Central memory CD8-positive, alpha-beta T cell (primary cell): ENCODE results near the gene BLNK.

ENCODE experiments used
- ATAC-seq: fragments of 150-1000 bp; cut with Tn5 transposase; replicated peaks from 2 replicates; pipeline ENCODE4 v1.10.0; 2022; ENCODE audit warnings: mild to moderate bottlenecking, moderate FRiP score, moderate number of reproducible peaks; ENCODE audit not compliant: poor library complexity, severe bottlenecking; ENCODE audit errors: extremely low read depth
- DNase-seq, 2 donors: peaks; one replicate each; pipeline ENCODE4 v3.0.0; 2021; ENCODE audit warnings: low spot score in 2 of 2
- H3K27ac Mint-ChIP-seq: one replicate; pipeline ENCODE4 v1.8.0; 2022; ENCODE audit warnings: low read depth, mild to moderate bottlenecking, moderate library complexity, mixed read lengths
- H3K27me3 Mint-ChIP-seq: one replicate; pipeline ENCODE4 v1.8.0; 2022; ENCODE audit warnings: mixed read lengths
- H3K36me3 Mint-ChIP-seq: one replicate; pipeline ENCODE4 v1.8.0; 2022; ENCODE audit warnings: mild to moderate bottlenecking, moderate library complexity, mixed read lengths; ENCODE audit not compliant: insufficient read depth
- H3K4me1 Mint-ChIP-seq: one replicate; pipeline ENCODE4 v1.8.0; 2022; ENCODE audit warnings: mixed read lengths
- H3K4me3 Mint-ChIP-seq: one replicate; pipeline ENCODE4 v1.8.0; 2022; ENCODE audit warnings: mild to moderate bottlenecking, moderate library complexity, mixed read lengths
- H3K9me3 Mint-ChIP-seq: one replicate; pipeline ENCODE4 v1.8.0; 2022; ENCODE audit warnings: mixed read lengths

The BLNK gene

DNA sequence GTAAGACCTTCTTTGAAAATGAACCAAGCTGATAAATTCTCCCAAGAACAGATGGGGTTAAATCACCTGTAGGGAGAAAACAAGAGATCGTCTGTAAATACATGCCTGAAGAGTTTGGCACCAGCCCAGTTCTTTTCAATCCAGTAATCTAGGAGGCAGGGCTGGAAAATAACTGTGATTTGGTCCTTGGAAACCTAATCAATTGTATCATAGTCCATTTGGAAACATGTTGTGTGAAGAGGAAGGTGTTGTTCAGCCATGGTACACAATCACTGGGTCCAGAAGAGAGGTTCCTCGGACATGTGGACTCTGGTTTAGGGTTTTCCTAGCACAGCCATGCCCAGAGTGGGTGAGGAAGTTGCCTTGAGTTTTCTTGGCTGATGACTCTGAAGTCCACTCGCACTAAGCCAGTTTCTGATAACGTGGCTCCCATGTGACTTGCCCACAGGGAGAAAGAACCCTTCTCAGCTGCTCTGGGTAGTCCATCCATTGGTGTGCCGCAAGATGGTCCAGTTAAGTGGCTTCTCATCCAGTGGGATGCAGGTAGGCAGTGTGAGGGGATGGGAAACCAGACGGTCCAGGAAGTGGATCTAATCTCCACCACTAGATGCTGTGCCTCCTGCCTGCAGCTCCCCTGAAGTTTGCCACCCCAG is 5.1 kb downstream of the BLNK start:
- no peak for DNase-seq
- no peak for ATAC-seq

DNA sequence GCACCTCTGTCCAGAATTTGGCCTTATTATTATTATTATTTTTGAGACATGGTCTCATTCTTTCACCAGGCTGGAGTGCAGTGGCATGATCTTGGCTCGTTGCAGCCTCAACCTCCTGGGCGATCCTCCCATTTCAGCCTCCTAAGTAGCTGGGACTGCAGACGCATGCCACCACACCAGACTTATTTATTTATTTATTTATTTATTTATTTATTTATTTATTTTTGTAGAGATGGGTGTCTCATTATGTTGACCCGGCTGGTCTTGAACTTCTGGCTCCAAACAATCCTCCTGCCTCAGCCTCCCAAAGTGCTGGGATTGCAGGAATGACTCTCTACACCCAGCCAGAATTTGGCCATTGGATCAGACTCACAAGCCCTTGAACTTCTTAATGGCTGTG is 6.4 kb downstream of the BLNK start:
- ATAC-seq (no peak), DNase-seq (no peak)
- Mint-ChIP-seq H3K9me3 (no peaks in the 10 kb centered on the region), H3K4me1 (no peaks in the 10 kb centered on the region), H3K27me3 (peaks cover 72% of the 10 kb centered on the region), H3K4me3 (no peak overlapping the region), H3K36me3 (no peaks in the 10 kb centered on the region), H3K27ac (no peak overlapping the region)

More for the DNA sequence above, 5.1 kb downstream of the BLNK start:
- Mint-ChIP-seq H3K27me3 (peaks cover 70% of the 10 kb centered on the region), H3K4me1 (no peaks in the 10 kb centered on the region), H3K27ac (no peak overlapping the region), H3K9me3 (no peaks in the 10 kb centered on the region), H3K36me3 (no peaks in the 10 kb centered on the region), H3K4me3 (no peak overlapping the region)

DNA sequence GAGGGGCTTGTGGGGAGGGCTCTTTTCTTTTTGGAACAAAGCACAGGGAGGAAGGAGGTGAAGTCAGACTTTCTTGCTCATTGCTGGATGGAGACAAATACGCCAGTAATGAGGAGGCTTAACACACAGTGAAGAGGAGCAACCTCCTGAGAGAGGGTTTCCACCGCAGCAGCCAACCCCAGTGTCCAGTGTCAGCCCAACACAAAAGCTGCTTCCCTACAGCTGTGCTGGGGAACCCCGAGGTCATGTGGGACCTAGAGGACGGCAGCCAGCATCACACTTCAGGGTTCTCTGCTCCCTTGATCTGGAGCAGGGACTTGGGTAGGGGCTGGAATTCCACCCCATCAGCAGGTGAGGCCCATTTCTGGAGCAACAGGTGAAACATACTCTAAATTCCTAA is 7.7 kb downstream of the BLNK start:
- peaks cover 72% of the 10 kb centered on the region for H3K27me3 Mint-ChIP-seq
- no peaks in the 10 kb centered on the region for H3K4me1 Mint-ChIP-seq
- no peak overlapping the region for H3K27ac Mint-ChIP-seq
- no peak for DNase-seq
- no peak for ATAC-seq
- no peaks in the 10 kb centered on the region for H3K36me3 Mint-ChIP-seq
- no peak overlapping the region for H3K4me3 Mint-ChIP-seq
- no peaks in the 10 kb centered on the region for H3K9me3 Mint-ChIP-seq

DNA sequence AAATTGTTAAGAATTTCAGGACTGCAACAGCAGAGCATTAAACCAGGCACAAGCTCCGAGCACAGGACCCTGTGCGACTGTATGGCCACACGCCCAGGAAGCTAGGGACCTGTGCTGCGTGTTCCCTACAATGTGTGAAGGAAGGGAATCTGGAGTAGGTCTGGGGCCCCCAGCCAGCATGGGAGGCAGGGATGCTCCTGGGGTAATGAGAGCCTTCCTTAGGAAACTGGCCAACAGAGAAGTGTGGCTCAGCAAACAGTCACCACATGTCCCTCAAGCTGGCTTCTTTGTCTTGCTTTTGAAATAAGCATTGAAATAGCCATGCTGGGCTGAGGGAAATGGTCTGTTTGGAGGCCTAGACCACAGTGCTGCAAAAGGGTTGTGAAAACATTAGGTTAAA is 8.2 kb downstream of the BLNK start:
- H3K9me3 Mint-ChIP-seq = no peaks in the 10 kb centered on the region
- H3K4me1 Mint-ChIP-seq = no peaks in the 10 kb centered on the region
- no peaks in the 10 kb centered on the region for H3K36me3 Mint-ChIP-seq
- DNase-seq (no peak), ATAC-seq (no peak)
- no peak overlapping the region for H3K27ac Mint-ChIP-seq
- H3K27me3 Mint-ChIP-seq = peaks cover 67% of the 10 kb centered on the region
- H3K4me3 Mint-ChIP-seq = no peak overlapping the region

DNA sequence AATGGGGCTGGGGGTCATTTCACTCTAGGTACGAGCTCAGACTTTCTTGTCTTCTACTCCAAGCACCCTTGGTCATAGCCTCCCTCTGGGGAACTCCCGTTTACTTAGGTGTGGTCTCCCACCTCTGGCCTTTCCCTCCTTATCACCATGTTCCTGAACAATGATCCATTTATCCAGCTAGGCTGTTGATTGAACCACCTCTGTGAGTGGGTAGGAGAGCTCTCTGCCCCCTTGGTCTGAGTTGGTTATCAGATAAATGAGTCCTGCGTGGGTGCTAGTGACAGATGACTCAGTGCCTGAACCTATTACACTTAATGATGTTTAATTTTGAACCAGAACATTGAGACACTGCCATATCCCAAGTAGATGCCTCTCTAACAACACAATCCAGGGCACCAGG is 9.4 kb downstream of the BLNK start:
- no peak for DNase-seq
- Mint-ChIP-seq H3K36me3 (no peaks in the 10 kb centered on the region), H3K27ac (no peak overlapping the region), H3K27me3 (peaks cover 63% of the 10 kb centered on the region), H3K4me3 (no peak overlapping the region), H3K4me1 (no peaks in the 10 kb centered on the region), H3K9me3 (no peaks in the 10 kb centered on the region)
- ATAC-seq = no peak

DNA sequence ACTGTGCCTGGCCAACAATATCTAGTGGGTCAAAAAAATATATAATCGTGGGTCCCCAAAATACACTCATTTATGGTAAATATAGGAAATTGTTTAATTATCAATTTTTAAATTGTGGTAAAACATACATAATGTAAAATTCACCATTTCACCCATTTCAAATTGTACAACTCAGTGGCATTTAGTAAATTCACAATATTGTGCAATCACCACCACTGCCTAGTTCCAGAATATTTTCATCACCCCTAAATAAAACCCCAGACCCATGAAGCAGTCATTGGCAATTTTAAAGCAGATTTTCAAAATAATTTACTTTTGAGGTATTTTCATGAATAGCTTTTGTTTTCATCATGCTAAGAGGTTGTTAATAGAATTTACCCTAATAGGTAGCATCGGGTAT is 10.2 kb downstream of the BLNK start:
- no peaks in the 10 kb centered on the region for H3K4me1 Mint-ChIP-seq
- no peak overlapping the region for H3K4me3 Mint-ChIP-seq
- no peaks in the 10 kb centered on the region for H3K9me3 Mint-ChIP-seq
- H3K27me3 Mint-ChIP-seq = peaks cover 55% of the 10 kb centered on the region
- no peaks in the 10 kb centered on the region for H3K36me3 Mint-ChIP-seq
- H3K27ac Mint-ChIP-seq = no peak overlapping the region
- ATAC-seq = no peak
- no peak for DNase-seq

DNA sequence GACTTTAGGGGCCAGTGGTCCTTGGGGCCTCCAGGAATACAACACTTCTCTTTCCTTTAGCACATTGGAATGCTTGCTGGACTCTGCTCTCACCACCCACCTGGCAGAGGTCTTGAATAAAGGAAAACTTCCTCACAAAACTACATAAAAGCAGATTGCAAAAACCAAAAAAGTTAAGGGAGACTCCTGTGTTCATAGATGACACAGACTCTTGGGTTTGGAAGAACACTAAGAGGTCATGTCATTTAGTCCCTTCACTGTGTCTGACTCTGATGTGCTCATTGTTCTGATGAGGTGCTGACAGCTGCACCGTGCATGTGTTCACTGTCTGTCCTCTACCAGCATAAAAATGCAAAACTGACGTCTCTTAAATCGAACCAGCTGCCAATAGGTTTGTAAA is 11.4 kb downstream of the BLNK start:
- no peaks in the 10 kb centered on the region for H3K4me1 Mint-ChIP-seq
- H3K27me3 Mint-ChIP-seq = peaks cover 56% of the 10 kb centered on the region
- no peaks in the 10 kb centered on the region for H3K9me3 Mint-ChIP-seq
- ATAC-seq = no peak
- H3K4me3 Mint-ChIP-seq = no peak overlapping the region
- peaks cover 1% of the 10 kb centered on the region for H3K36me3 Mint-ChIP-seq
- no peak for DNase-seq
- H3K27ac Mint-ChIP-seq = no peak overlapping the region

DNA sequence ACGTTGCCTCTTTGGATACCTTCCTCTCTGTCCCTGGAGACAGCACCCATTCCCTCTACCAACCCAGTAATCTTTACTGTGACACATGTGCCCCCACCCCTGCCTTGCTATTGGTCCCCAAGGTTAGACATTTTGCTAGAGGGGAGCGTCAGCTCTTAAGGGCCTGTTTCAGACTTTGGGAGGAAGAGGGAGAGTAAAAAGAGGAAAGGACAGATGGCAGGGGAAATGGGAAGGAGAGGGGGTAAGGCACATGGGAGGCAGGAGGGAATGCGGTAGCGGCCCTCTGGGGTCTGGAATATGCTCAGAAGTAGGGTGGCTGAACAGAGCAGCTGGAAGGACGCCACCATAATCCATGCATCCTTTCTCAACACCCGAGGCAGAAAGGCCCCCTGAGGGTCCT is 12.2 kb downstream of the BLNK start:
- Mint-ChIP-seq H3K36me3 (peaks cover 1% of the 10 kb centered on the region), H3K27ac (peak overlapping the region; percentile 51), H3K9me3 (no peaks in the 10 kb centered on the region), H3K4me3 (no peak overlapping the region), H3K4me1 (no peaks in the 10 kb centered on the region), H3K27me3 (peaks cover 56% of the 10 kb centered on the region)
- ATAC-seq = no peak
- no peak for DNase-seq

DNA sequence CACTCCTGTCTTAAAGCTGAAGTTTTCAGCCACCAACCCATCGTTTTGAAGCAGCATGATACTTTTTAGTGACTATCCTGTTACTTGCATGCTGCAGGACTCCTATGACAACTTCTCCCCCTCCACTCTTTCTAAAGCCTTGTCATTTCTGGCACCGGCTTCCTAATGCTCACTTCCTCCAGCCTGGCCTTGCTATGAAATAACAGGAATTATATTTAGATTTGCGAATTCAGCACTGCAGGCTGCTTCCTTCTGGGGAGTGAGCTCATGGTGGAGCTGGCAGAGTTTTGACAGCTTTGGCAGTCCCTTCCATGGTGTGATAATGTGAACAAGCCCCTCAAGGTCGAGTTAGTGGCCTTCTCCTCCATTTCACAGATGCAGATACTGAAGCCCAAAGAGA is 13.4 kb downstream of the BLNK start:
- Mint-ChIP-seq H3K9me3 (no peaks in the 10 kb centered on the region), H3K36me3 (peaks cover 1% of the 10 kb centered on the region), H3K27ac (no peak overlapping the region), H3K4me3 (no peak overlapping the region), H3K27me3 (peaks cover 44% of the 10 kb centered on the region), H3K4me1 (no peaks in the 10 kb centered on the region)
- no peak for ATAC-seq
- no peak for DNase-seq

DNA sequence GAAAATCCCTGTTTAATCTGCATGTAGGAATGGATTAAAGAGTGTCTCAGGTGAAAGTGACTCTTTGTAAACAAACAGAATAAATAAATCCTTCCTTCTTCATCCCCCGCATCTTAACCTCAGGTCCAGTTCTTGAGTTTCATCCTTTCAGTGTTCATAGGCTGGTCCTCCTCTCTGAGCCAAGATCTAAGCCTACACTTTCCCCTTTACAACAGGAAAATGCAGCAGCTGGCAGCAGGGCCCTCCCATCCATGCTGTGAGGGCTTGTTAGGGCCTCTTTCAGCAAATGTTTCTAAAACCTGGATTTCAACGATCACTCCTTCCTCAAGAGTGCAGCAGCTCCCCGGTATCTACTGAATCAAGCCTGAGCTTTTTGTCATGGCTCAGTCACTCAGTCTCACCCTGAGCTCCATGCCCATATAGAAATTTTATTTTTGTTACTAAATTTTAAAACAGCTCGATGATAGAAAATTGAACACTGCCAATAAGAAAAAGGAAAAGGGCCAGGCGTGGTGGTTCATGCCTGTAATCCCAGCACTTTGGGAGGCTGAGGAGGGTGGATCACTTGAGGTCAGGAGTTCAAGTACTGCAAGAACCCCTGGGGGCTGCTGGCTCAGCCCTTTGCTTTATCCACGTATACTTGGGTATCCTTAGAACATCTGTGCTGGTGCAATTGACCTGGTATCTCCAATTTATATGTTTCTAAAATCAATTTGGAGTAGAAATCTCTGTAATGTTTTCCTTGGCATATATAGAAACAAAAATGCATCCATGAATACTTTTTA is 15.6 kb downstream of the BLNK start:
- no peak overlapping the region for H3K27ac Mint-ChIP-seq
- no peaks in the 10 kb centered on the region for H3K9me3 Mint-ChIP-seq
- H3K4me1 Mint-ChIP-seq = no peaks in the 10 kb centered on the region
- peaks cover 1% of the 10 kb centered on the region for H3K36me3 Mint-ChIP-seq
- peaks cover 33% of the 10 kb centered on the region for H3K27me3 Mint-ChIP-seq
- no peak for DNase-seq
- no peak overlapping the region for H3K4me3 Mint-ChIP-seq
- no peak for ATAC-seq

DNA sequence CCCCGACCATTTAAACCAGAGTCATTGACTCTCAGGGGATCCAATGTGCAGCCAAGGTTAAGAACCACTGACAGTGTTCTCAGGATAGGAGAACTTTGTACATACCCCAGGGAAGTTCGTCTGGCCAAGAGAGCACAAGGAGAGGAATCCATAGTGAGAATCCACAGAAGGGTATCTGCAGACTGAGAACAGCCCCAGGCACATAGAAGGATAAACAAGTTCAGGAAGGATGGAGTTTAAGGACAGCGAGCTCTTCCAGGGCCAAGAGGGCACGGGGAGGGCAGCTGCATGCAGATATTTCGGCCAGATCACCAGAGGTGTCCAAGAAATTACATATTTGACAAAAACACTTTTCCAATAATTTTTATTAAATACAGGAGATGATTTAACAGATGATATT is 16.4 kb downstream of the BLNK start:
- no peaks in the 10 kb centered on the region for H3K4me1 Mint-ChIP-seq

DNA sequence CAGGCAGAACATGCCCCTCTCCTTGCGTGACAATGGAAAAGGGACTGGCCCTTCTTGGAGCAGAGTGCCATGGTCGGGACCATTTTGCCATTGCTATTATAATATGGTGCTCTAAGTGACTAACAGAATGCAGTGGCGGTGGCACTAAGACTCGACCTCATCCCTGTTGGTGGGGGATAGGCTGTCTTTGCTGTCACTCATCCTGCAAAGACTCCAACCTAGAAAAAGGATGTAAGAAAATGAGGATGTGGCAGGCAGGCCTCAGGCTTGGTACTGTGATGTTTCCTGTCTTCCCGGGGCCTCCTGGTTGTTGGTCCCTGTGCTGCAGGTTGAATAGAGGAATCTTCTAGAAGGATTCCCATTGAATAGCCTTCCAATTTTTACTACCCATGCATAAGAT is 18.6 kb downstream of the BLNK start:
- H3K27me3 Mint-ChIP-seq = peaks cover 35% of the 10 kb centered on the region
- DNase-seq (no peak), ATAC-seq (no peak)
- H3K36me3 Mint-ChIP-seq = peaks cover 1% of the 10 kb centered on the region
- no peaks in the 10 kb centered on the region for H3K9me3 Mint-ChIP-seq
- no peak overlapping the region for H3K4me3 Mint-ChIP-seq
- no peak overlapping the region for H3K27ac Mint-ChIP-seq
- H3K4me1 Mint-ChIP-seq = no peaks in the 10 kb centered on the region

More for the DNA sequence above, 16.4 kb downstream of the BLNK start:
- Mint-ChIP-seq H3K27me3 (peaks cover 33% of the 10 kb centered on the region), H3K36me3 (peaks cover 1% of the 10 kb centered on the region), H3K4me3 (no peak overlapping the region), H3K27ac (no peak overlapping the region), H3K9me3 (no peaks in the 10 kb centered on the region)
- DNase-seq (no peak), ATAC-seq (no peak)

DNA sequence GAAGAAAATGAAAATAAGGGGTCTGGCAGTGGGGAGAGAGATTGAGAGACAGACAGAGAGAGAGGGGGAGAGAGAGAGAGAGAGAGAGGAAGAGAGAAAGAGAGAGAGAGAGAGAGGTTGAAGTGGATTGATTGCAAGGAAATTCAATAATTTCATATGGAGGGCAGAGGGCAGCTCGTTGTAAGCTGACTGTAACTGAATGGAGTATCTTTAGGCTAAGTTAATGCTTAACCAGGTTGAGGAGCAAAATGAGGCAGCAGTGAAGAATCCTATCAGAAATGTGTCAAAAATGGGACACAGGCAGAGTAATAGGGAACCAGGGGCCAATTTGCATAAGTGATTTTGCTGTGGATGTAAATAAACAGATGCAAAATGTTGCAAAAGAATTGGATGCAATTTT is 21.0 kb downstream of the BLNK start:
- DNase-seq (no peak), ATAC-seq (no peak)
- Mint-ChIP-seq H3K36me3 (peaks cover 1% of the 10 kb centered on the region), H3K4me1 (no peaks in the 10 kb centered on the region), H3K9me3 (no peaks in the 10 kb centered on the region), H3K27me3 (peaks cover 31% of the 10 kb centered on the region), H3K27ac (no peak overlapping the region), H3K4me3 (no peak overlapping the region)
